H1 (cell line): ENCODE results near the gene CACNA2D3. TPM values are rescaled to one million over a fixed set of nuclear protein-coding genes. Genes with fewer than 3 reads are reported as not detected.

Experiments used
- CTCF ChIA-PET: fragments of 300-600 bp; sonication (Branson Sonifier 250); formaldehyde crosslinking; loops from one replicate; lab custom pipeline; 2021; ENCODE audit not compliant: partially characterized antibody; lab: Charles Lee
- POLR2A ChIA-PET: fragments of 300-600 bp; sonication (Branson Sonifier 250); formaldehyde crosslinking; loops from one replicate; lab custom pipeline; 2021; ENCODE audit warnings: inconsistent platforms; ENCODE audit not compliant: partially characterized antibody; lab: Charles Lee
- DNase-seq, 2 experiments: peaks; one replicate each; pipeline versions ENCODE4 v3.0.0 to v3.0.0-alpha.2; 2010 to 2022; ENCODE audit warnings: low spot score in 2 of 2, low read depth in 1 of 2, mixed read lengths in 1 of 2
- FAIRE-seq: peaks from 2 replicates; lab custom pipeline; 2011; peaks lifted over from hg19 to GRCh38; lab: Jason Lieb, UNC
- H2AFZ ChIP-seq: 2 replicates; pipeline ENCODE4 v1.8.1; 2012; ENCODE audit warnings: low read length, inconsistent platforms
- H2AK5ac ChIP-seq: 2 replicates; pipeline ENCODE4 v1.6.1; 2013; ENCODE audit warnings: low read depth, low read length
- H2BK120ac ChIP-seq: replicated peaks from 2 replicates; pipeline ENCODE3; 2013; ENCODE audit warnings: low read depth, low read length, inconsistent platforms
- H2BK12ac ChIP-seq: 2 replicates; pipeline ENCODE4 v1.6.1; 2013; ENCODE audit warnings: low read depth, low read length
- H2BK15ac ChIP-seq: 2 replicates; pipeline ENCODE4 v1.6.1; 2013; ENCODE audit warnings: low read length
- H2BK20ac ChIP-seq: 2 replicates; pipeline ENCODE4 v1.6.1; 2013; ENCODE audit warnings: low read length
- H2BK5ac ChIP-seq: 2 replicates; pipeline ENCODE4 v1.6.1; 2013; ENCODE audit warnings: low read depth, low read length
- H3K14ac ChIP-seq: 2 replicates; pipeline ENCODE4 v1.6.1; 2013; ENCODE audit warnings: inconsistent platforms; ENCODE audit not compliant: insufficient read length
- H3K18ac ChIP-seq: 2 replicates; pipeline ENCODE4 v1.6.1; 2013; ENCODE audit warnings: low read length; ENCODE audit errors: extremely low read depth
- H3K23ac ChIP-seq: 2 replicates; pipeline ENCODE4 v1.6.1; 2013; ENCODE audit warnings: inconsistent platforms; ENCODE audit not compliant: insufficient read length
- H3K23me2 ChIP-seq: 2 replicates; pipeline ENCODE4 v1.6.1; 2013; ENCODE audit warnings: low read depth, low read length
- H3K27ac ChIP-seq: 2 replicates; pipeline ENCODE4 v1.6.1; 2011; ENCODE audit warnings: low read depth, low read length, inconsistent platforms
- H3K27me3 ChIP-seq, 4 experiments: replicated peaks in 1 of 4; 1 replicate in 1 of 4; 2 replicates in 3 of 4; pipeline versions ENCODE4 v1.6.1 to v1.8.1; 2011 to 2013; ENCODE audit warnings: low read length in 3 of 4, mild to moderate bottlenecking in 3 of 4, inconsistent platforms in 2 of 4, mixed read lengths in 2 of 4, moderate library complexity in 1 of 4; ENCODE audit not compliant: control insufficient read depth in 3 of 4, insufficient read depth in 3 of 4; ENCODE audit errors: extremely low read depth in 1 of 4
- H3K36me3 ChIP-seq, 4 experiments: 2 replicates each; pipeline versions ENCODE4 v1.6.1 to v1.8.1; 2011 to 2013; ENCODE audit warnings: mild to moderate bottlenecking in 4 of 4, low read length in 3 of 4, moderate library complexity in 2 of 4, control low read depth in 1 of 4, inconsistent platforms in 1 of 4; ENCODE audit not compliant: insufficient read depth in 4 of 4, control insufficient read depth in 2 of 4
- H3K4ac ChIP-seq: replicated peaks from 2 replicates; pipeline ENCODE3; 2013; ENCODE audit warnings: low read length, low read depth, mixed read lengths, inconsistent platforms; ENCODE audit not compliant: insufficient read length
- H3K4me1 ChIP-seq, 4 experiments: replicated peaks in 1 of 4; 1 replicate in 1 of 4; 2 replicates in 3 of 4; pipeline versions ENCODE4 v1.6.1 to v1.8.1; 2011 to 2013; ENCODE audit warnings: low read length in 3 of 4, inconsistent platforms in 2 of 4, mixed read lengths in 1 of 4; ENCODE audit not compliant: insufficient read depth in 4 of 4, control insufficient read depth in 3 of 4
- H3K4me2 ChIP-seq, 2 experiments: 2 replicates each; pipeline versions ENCODE4 v1.6.1 to v1.8.1; 2011 to 2013; ENCODE audit warnings: low read depth in 2 of 2, low read length in 2 of 2, control low read depth in 1 of 2, inconsistent platforms in 1 of 2, mild to moderate bottlenecking in 1 of 2; ENCODE audit not compliant: insufficient read depth in 1 of 2
- H3K4me3 ChIP-seq, 4 experiments: fragments of 200-600, 300-600 bp in 1 of 4; sonication (generic), shearing (Covaris generic), sonication (Bioruptor Twin) in 1 of 4; 2 replicates each; pipeline versions ENCODE4 v1.5.1 to v1.8.1; 2011 to 2016; ENCODE audit warnings: low read length in 4 of 4, low read depth in 3 of 4, control low read depth in 2 of 4, inconsistent platforms in 2 of 4, mild to moderate bottlenecking in 2 of 4, mixed read lengths in 1 of 4, moderate library complexity in 1 of 4; ENCODE audit not compliant: insufficient read depth in 2 of 4; ENCODE audit errors: extremely low read depth in 1 of 4
- H3K56ac ChIP-seq: replicated peaks from 2 replicates; pipeline ENCODE3; 2013; ENCODE audit warnings: low read depth, mild to moderate bottlenecking, mixed read lengths, low read length, inconsistent platforms; ENCODE audit not compliant: insufficient read length
- H3K79me1 ChIP-seq: 2 replicates; pipeline ENCODE4 v1.6.1; 2013; ENCODE audit warnings: low read depth, low read length, control low read depth
- H3K79me2 ChIP-seq, 2 experiments: 2 replicates each; pipeline versions ENCODE4 v1.6.1 to v1.8.1; 2012 to 2013; ENCODE audit warnings: low read length in 2 of 2, mild to moderate bottlenecking in 2 of 2, inconsistent platforms in 1 of 2; ENCODE audit not compliant: insufficient read depth in 2 of 2, control insufficient read depth in 1 of 2
- H3K9ac ChIP-seq, 4 experiments: replicated peaks in 1 of 4; 1 replicate in 1 of 4; 2 replicates in 3 of 4; pipeline versions ENCODE4 v1.6.1 to v1.8.1; 2011 to 2013; ENCODE audit warnings: low read depth in 3 of 4, low read length in 3 of 4, control low read depth in 2 of 4, mild to moderate bottlenecking in 2 of 4, moderate library complexity in 2 of 4, inconsistent platforms in 1 of 4; ENCODE audit errors: extremely low read depth in 1 of 4
- H3K9me3 ChIP-seq, 2 experiments: 2 replicates each; pipeline versions ENCODE4 v1.6.1 to v1.8.1; 2012 to 2013; ENCODE audit warnings: mild to moderate bottlenecking in 2 of 2, moderate library complexity in 2 of 2, control low read depth in 1 of 2, inconsistent platforms in 1 of 2, low read depth in 1 of 2, low read length in 1 of 2, mixed read lengths in 1 of 2; ENCODE audit not compliant: insufficient read depth in 2 of 2
- H4K20me1 ChIP-seq, 2 experiments: replicated peaks in 1 of 2; 2 replicates each; pipeline versions ENCODE3 to v1.8.1; 2011 to 2013; ENCODE audit warnings: inconsistent platforms in 2 of 2, low read length in 2 of 2, mild to moderate bottlenecking in 1 of 2; ENCODE audit not compliant: insufficient read depth in 2 of 2, control insufficient read depth in 1 of 2
- H4K5ac ChIP-seq: 2 replicates; pipeline ENCODE4 v1.6.1; 2013; ENCODE audit warnings: low read length, low read depth, mixed read lengths, inconsistent platforms; ENCODE audit not compliant: insufficient read length
- H4K8ac ChIP-seq: 2 replicates; pipeline ENCODE4 v1.8.0; 2013; ENCODE audit warnings: mild to moderate bottlenecking, moderate library complexity, low read length, inconsistent platforms; ENCODE audit not compliant: insufficient read depth; ENCODE audit errors: extremely low read depth
- H4K91ac ChIP-seq: replicated peaks from 2 replicates; pipeline ENCODE3; 2013; ENCODE audit warnings: low read length, mixed read lengths, inconsistent platforms; ENCODE audit not compliant: insufficient read length
- BCL11A ChIP-seq, 2 experiments: IDR thresholded peaks; one replicate each; pipeline ENCODE4 v1.6.1; 2011; ENCODE audit warnings: low read depth in 2 of 2, low read length in 2 of 2, mild to moderate bottlenecking in 2 of 2
- CEBPB ChIP-seq: IDR thresholded peaks from 2 replicates; pipeline ENCODE4 v1.6.1; 2012; ENCODE audit warnings: low read depth, low read length
- MAFK ChIP-seq: IDR thresholded peaks from 2 replicates; pipeline ENCODE4 v1.6.1; 2012; ENCODE audit warnings: low read depth, mild to moderate bottlenecking, improper control_type of control experiment, low read length
- NRF1 ChIP-seq: IDR thresholded peaks from 2 replicates; pipeline ENCODE4 v1.6.1; 2011; ENCODE audit warnings: mild to moderate bottlenecking, low read depth, low read length, improper control_type of control experiment
- POLR2AphosphoS5 ChIP-seq: IDR thresholded peaks from 2 replicates; pipeline ENCODE4 v1.6.1; 2011; ENCODE audit warnings: low read depth, low read length
- WGBS, 2 experiments: shearing (Covaris generic) in 1 of 2; methylation state at CpG; one replicate each; pipeline versions ENCODE4 v1.1.6 to v1.1.7; 2013 to 2015; ENCODE audit warnings: low lambda C conversion rate in 2 of 2, mixed read lengths in 2 of 2, inconsistent platforms in 1 of 2, low coverage in 1 of 2, missing lambda C conversion rate in 1 of 2; ENCODE audit not compliant: insufficient replicate concordance in 2 of 2, insufficient coverage in 1 of 2, insufficient read length in 1 of 2; ENCODE audit errors: extremely low coverage in 1 of 2, missing lambda C conversion rate in 1 of 2; 5-methylcytosine and 5-hydroxymethylcytosine counted together
- polyA plus RNA-seq, 7 experiments: library from polyadenylated mRNA; depleted of rRNA in 3 of 7; stranded (reverse) in 5 of 7; unstranded in 2 of 7; fragments of >200 nt in 5 of 7; fragments of 200-250 nt in 2 of 7; gene quantifications; 1 replicate in 5 of 7; 2 replicates in 1 of 7; 4 replicates in 1 of 7; pipeline versions ENCODE4 v1.2.1 to v1.2.3, GENCODE V29; 2011 to 2013; ENCODE audit warnings: missing spikeins in 2 of 7, mixed read lengths in 2 of 7
- total RNA-seq: library from RNA; stranded (reverse); fragmentation: NEBNext Ultra II Directional; extraction: Animal tissue kit (Norgen Biotek cat#: 25700); gene quantifications from 2 replicates; pipeline ENCODE4 v1.2.1, GENCODE V29; 2021

CACNA2D3 gene
- total and polyA plus RNA-seq, 2 of the 8 experiments (the other 6 are each of a cell fraction or from before 2014, with no cell fraction given): 1.5 to 1.8 TPM

- no peak overlapping the region for H2BK120ac ChIP-seq
- H3K27ac ChIP-seq: no peak overlapping the region
- no peak overlapping the region for H2AFZ ChIP-seq
- no peak overlapping the region for H4K8ac ChIP-seq
- no peak overlapping the region for H3K4ac ChIP-seq
- no peak overlapping the region for H2BK15ac ChIP-seq
- no peak overlapping the region for H2AK5ac ChIP-seq
- H2BK5ac ChIP-seq: no peak overlapping the region
- H3K27me3 ChIP-seq: no peaks in the 10 kb centered on the region
- H2BK20ac ChIP-seq: no peak overlapping the region
- no peak overlapping the region for H3K14ac ChIP-seq
- no peaks in the 10 kb centered on the region for H4K20me1 ChIP-seq
- TF ChIP-seq BCL11A (IDR thresholded peaks at IDR 0.05; ENCODE audit: low read depth in 2 of 2, low read length in 2 of 2) (no peak), MAFK (no peak), CEBPB (no peak), POLR2AphosphoS5 (no peak), NRF1 (no peak)
- no peaks in the 10 kb centered on the region for H3K9me3 ChIP-seq
- no peaks in the 10 kb centered on the region for H3K23me2 ChIP-seq
- H4K5ac ChIP-seq: no peak overlapping the region
- H3K79me2 ChIP-seq: no peaks in the 10 kb centered on the region
- WGBS, 2 experiments: 93% methylated on average over 3 of the region's 3 CpGs; no CpG with 5 or more reads in 1 of the 2 experiments
- no peaks in the 10 kb centered on the region for H3K36me3 ChIP-seq
- H3K4me2 ChIP-seq: no peak overlapping the region
- no peak overlapping the region for H4K91ac ChIP-seq
- H3K18ac ChIP-seq: no peak overlapping the region
- ChIA-PET CTCF (interaction anchor here (1.8 kb wide), 1 partner anchor 254 kb away, joined by 7 read pairs; no protein-coding TSS in a partner anchor), POLR2A (no interaction called here)
- no peaks in the 10 kb centered on the region for H3K4me1 ChIP-seq
- H2BK12ac ChIP-seq: no peak overlapping the region
- H3K79me1 ChIP-seq: no peaks in the 10 kb centered on the region
- H3K4me3 ChIP-seq: no peak overlapping the region
- H3K9ac ChIP-seq: no peak overlapping the region
- DNase-seq (no peak), FAIRE-seq (no peak)
- no peak overlapping the region for H3K23ac ChIP-seq
- no peak overlapping the region for H3K56ac ChIP-seq
These were observed 455.0 kb downstream of the CACNA2D3 start for GRCh38 chr3:54577313-54577712.
